Measurements from ENCODE around the gene LCMT1.

The LCMT1 gene

GRCh38 chr16:25210758-25211157 lies 99.2 kb downstream of the LCMT1 start:
- no peak for FAIRE-seq

GRCh38 chr16:25212636-25213035 lies 101.1 kb downstream of the LCMT1 start:
- FAIRE-seq, result no peak

- FAIRE-seq, result no peak
Measured at GRCh38 chr16:25213709-25214397, 102.3 kb downstream of the LCMT1 start.

GRCh38 chr16:25217112-25217511 lies 105.6 kb downstream of the LCMT1 start:
- no peak for FAIRE-seq

GRCh38 chr16:25217921-25218320 lies 106.4 kb downstream of the LCMT1 start:
- FAIRE-seq, result no peak

GRCh38 chr16:25219070-25219737 lies 107.7 kb downstream of the LCMT1 start:
- no peak for FAIRE-seq

- no peak for FAIRE-seq
Measured at GRCh38 chr16:25222959-25223358, 111.4 kb downstream of the LCMT1 start.

- FAIRE-seq, result no peak
Measured at GRCh38 chr16:25223964-25224363, 112.4 kb downstream of the LCMT1 start.

GRCh38 chr16:25224731-25225319 lies 113.3 kb downstream of the LCMT1 start:
- FAIRE-seq, result no peak
